OCI-LY7 (cell line): ENCODE results near the gene OPHN1. TPM values are rescaled to one million over a fixed set of nuclear protein-coding genes. Genes with fewer than 3 reads are reported as not detected.
"Not testable (repeated sequence)": the region's sequence is repeated elsewhere in the genome, so short reads cannot be mapped to it uniquely, and the experiment has no call there.

Source experiments
- BruUV-seq: library from RNA; stranded (reverse); fragments of 400-500 nt; replicated peaks from 2 replicates; lab custom pipeline; 2021; lab: Mats Ljungman, UMichigan
- CTCF ChIA-PET: fragments of 300-600 bp; sonication (Branson Sonifier 250); formaldehyde crosslinking; loops from one replicate; lab custom pipeline; 2022; ENCODE audit warnings: antibody characterized with exemption; ENCODE audit not compliant: unreplicated experiment; lab: Charles Lee
- POLR2A ChIA-PET: fragments of 300-600 bp; sonication (Branson Sonifier 250); formaldehyde crosslinking; loops from one replicate; lab custom pipeline; 2022; ENCODE audit warnings: antibody characterized with exemption; lab: Charles Lee
- DNase-seq: peaks from one replicate; pipeline ENCODE4 v3.0.0-alpha.2; 2015; ENCODE audit warnings: low spot score
- H2AFZ ChIP-seq: fragments of 200-600 bp; sonication (generic), shearing (Covaris generic); 2 replicates; pipeline ENCODE4 v1.6.1; 2014; ENCODE audit warnings: mild to moderate bottlenecking, antibody characterized with exemption, low read length, moderate library complexity
- H3K27ac ChIP-seq: fragments of 200-600 bp; sonication (generic); 2 replicates; pipeline ENCODE4 v1.5.1; 2014; ENCODE audit warnings: mixed run types, low read depth, mild to moderate bottlenecking, moderate library complexity, low read length, inconsistent platforms; ENCODE audit not compliant: poor library complexity, severe bottlenecking
- H3K36me3 ChIP-seq: fragments of 200-600 bp; sonication (generic); 2 replicates; pipeline ENCODE4 v1.6.1; 2014; ENCODE audit warnings: mild to moderate bottlenecking, antibody characterized with exemption, low read length, moderate library complexity, mixed read lengths; ENCODE audit not compliant: insufficient read depth
- H3K4me1 ChIP-seq: fragments of 200-600 bp; sonication (generic); 2 replicates; pipeline ENCODE4 v1.5.1; 2014; ENCODE audit warnings: mild to moderate bottlenecking, low read length; ENCODE audit not compliant: insufficient read depth, poor library complexity, severe bottlenecking
- H3K4me2 ChIP-seq: fragments of 200-600 bp; sonication (generic); 2 replicates; pipeline ENCODE4 v1.6.1; 2014; ENCODE audit warnings: mild to moderate bottlenecking, low read length
- H3K4me3 ChIP-seq: fragments of 200-600 bp; sonication (generic); 2 replicates; pipeline ENCODE4 v1.5.1; 2014; ENCODE audit warnings: mild to moderate bottlenecking, low read depth, low read length; ENCODE audit not compliant: poor library complexity, severe bottlenecking
- H3K79me2 ChIP-seq: fragments of 200-600 bp; sonication (generic); 2 replicates; pipeline ENCODE4 v1.6.1; 2016; ENCODE audit warnings: low read depth, mild to moderate bottlenecking, low read length, moderate library complexity, mixed read lengths; ENCODE audit not compliant: insufficient read depth
- H3K9me2 ChIP-seq: fragments of 200-600 bp; sonication (generic); 2 replicates; pipeline ENCODE4 v1.6.1; 2016; ENCODE audit warnings: mild to moderate bottlenecking, low read length, mixed read lengths; ENCODE audit not compliant: insufficient read depth
- H3K9me3 ChIP-seq: fragments of 200-600 bp; sonication (generic); 2 replicates; pipeline ENCODE4 v1.6.1; 2014; ENCODE audit warnings: mild to moderate bottlenecking, mixed run types, low read length, mixed read lengths
- H4K20me1 ChIP-seq: fragments of 200-600 bp; sonication (generic); 2 replicates; pipeline ENCODE4 v1.6.1; 2014; ENCODE audit warnings: mild to moderate bottlenecking, antibody characterized with exemption, low read length, moderate library complexity, mixed read lengths; ENCODE audit not compliant: insufficient read depth
- EZH2phosphoT487 ChIP-seq: fragments of 200-600 bp; sonication (generic); IDR thresholded peaks from 2 replicates; pipeline ENCODE4 v1.6.1; 2018; ENCODE audit warnings: low read depth, borderline replicate concordance, mild to moderate bottlenecking, mixed run types, antibody characterized with exemption, low read length, moderate library complexity, mixed read lengths
- intact Hi-C: fragments of 100-400 bp; cut with micrococcal nuclease; formaldehyde crosslinking; loops from one replicate; pipeline ENCODE4 v1.10.0; 2022; ENCODE audit not compliant: unreplicated experiment
- total RNA-seq, 2 experiments: library from RNA; depleted of rRNA in 1 of 2; stranded (reverse); fragments of >200 nt in 1 of 2; shearing (Covaris generic) in 1 of 2; gene quantifications; 2 replicates each; pipeline ENCODE4 v1.2.3, GENCODE V29; 2014 to 2022
- TF ChIP-seq, protein P1 (sequence below): fragments of 200-600 bp; sonication (generic); conservative IDR thresholded peaks from 2 replicates; pipeline ENCODE4 v1.5.1; 2014; ENCODE audit warnings: mild to moderate bottlenecking, antibody characterized with exemption, low read length, moderate library complexity, mixed read lengths

OPHN1 gene
- total RNA-seq, 2 experiments from 2014 or later = not detected

DNA sequence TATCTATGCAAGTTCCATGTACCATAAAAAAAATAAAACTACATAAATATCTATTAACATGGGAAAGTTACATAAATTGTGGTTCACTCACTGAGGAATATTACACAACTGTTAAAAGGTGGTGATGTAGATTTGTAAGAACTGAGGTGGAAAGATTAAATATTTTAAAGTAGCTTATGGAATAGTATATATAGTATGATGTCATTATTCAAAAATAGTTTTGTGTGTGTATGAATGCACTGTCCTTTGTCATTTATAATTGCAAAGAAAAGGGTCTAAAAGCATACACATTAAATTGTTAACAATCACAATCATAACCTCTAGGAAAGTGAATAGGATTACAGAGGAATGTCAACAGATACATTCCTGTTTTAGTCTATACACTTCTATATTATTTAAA is 355.9 kb downstream of the OPHN1 start:
- Histone ChIP-seq H3K4me2 (no peak overlapping the region), H3K4me1 (no peaks in the 10 kb centered on the region), H4K20me1 (no peaks in the 10 kb centered on the region), H3K9me3 (no peaks in the 10 kb centered on the region), H3K79me2 (no peaks in the 10 kb centered on the region), H3K4me3 (no peak overlapping the region), H3K27ac (no peak overlapping the region), H3K36me3 (no peaks in the 10 kb centered on the region), H3K9me2 (no peaks in the 10 kb centered on the region), H2AFZ (no peak overlapping the region)
- ChIA-PET POLR2A (interaction anchor here (0.6 kb wide), 1 partner anchor 127 kb away, joined by 3 read pairs; no protein-coding TSS in a partner anchor), CTCF (no interaction called here)
- TF ChIP-seq, protein P1, sequence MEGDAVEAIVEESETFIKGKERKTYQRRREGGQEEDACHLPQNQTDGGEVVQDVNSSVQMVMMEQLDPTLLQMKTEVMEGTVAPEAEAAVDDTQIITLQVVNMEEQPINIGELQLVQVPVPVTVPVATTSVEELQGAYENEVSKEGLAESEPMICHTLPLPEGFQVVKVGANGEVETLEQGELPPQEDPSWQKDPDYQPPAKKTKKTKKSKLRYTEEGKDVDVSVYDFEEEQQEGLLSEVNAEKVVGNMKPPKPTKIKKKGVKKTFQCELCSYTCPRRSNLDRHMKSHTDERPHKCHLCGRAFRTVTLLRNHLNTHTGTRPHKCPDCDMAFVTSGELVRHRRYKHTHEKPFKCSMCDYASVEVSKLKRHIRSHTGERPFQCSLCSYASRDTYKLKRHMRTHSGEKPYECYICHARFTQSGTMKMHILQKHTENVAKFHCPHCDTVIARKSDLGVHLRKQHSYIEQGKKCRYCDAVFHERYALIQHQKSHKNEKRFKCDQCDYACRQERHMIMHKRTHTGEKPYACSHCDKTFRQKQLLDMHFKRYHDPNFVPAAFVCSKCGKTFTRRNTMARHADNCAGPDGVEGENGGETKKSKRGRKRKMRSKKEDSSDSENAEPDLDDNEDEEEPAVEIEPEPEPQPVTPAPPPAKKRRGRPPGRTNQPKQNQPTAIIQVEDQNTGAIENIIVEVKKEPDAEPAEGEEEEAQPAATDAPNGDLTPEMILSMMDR = no peak
- no peak for TF ChIP-seq EZH2phosphoT487
- BruUV-seq = no TSS peak
- DNase-seq = no peak
- intact Hi-C loops = no loop called here

DNA sequence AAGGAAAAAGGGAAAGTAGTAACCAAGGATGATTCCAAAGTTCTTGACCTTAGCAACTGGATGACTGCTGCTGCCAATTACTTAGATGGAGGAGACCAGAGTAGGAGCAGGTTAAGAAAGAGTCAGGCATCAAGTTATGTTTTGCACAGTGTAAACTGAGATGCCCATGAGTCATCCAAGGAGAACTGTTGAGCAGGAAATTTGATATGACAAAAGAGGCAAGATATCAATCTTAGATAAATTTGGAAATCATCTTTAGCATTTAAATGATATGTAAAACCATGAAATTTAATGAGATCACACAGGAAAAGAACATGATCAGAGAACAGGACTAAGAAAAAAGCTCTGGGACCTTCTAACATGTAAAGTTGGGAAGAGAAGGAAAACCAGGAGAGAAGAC is 361.3 kb downstream of the OPHN1 start:
- CTCF ChIA-PET = no interaction called here
- BruUV-seq = no TSS peak

DNA sequence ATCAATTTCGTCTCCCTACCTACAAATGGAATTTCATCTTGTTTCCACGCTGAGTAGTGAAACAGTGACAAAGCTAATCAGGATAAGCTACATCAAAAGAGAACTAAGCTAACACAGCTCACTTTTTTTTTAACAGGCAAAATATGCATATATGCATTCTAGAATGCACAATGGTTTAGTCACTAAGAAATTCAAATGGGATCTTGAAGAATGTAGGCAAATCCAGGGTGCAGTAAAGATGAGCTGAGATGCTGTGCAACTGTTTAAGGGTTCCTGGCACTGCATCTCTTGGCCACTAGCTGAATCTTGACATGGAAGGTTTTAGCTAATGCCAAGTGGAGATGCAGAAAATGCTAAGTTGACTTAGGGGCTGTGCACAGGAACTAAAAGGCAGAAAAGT is 363.2 kb downstream of the OPHN1 start:
- H3K9me3 ChIP-seq, intact Hi-C loops, H3K36me3 ChIP-seq, H3K4me3 ChIP-seq, CTCF ChIA-PET, H3K79me2 ChIP-seq, POLR2A ChIA-PET, H4K20me1 ChIP-seq, H2AFZ ChIP-seq, H3K9me2 ChIP-seq, H3K4me1 ChIP-seq, H3K27ac ChIP-seq, DNase-seq, H3K4me2 ChIP-seq, BruUV-seq: not testable (repeated sequence)

More for the DNA sequence above, 361.3 kb downstream of the OPHN1 start:
- intact Hi-C loops = no loop called here
- no peak overlapping the region for H3K27ac ChIP-seq
- H3K9me2 ChIP-seq = no peaks in the 10 kb centered on the region
- no peaks in the 10 kb centered on the region for H4K20me1 ChIP-seq
- H3K79me2 ChIP-seq = no peaks in the 10 kb centered on the region
- DNase-seq = no peak
- TF ChIP-seq EZH2phosphoT487 = no peak
- TF ChIP-seq, protein P1 = no peak
- POLR2A ChIA-PET = no interaction called here
- no peaks in the 10 kb centered on the region for H3K4me1 ChIP-seq
- no peak overlapping the region for H3K4me2 ChIP-seq
- H3K9me3 ChIP-seq = no peaks in the 10 kb centered on the region
- H2AFZ ChIP-seq = no peak overlapping the region
- H3K36me3 ChIP-seq = no peaks in the 10 kb centered on the region
- no peak overlapping the region for H3K4me3 ChIP-seq
